Measurements from ENCODE around the gene CASP9.
"Not testable (repeated sequence)": the region's sequence is repeated elsewhere in the genome, so short reads cannot be mapped to it uniquely, and the experiment has no call there.

CASP9 gene

GRCh38 chr1:15466955-15467625 is 56.9 kb downstream of the CASP9 start:
- not testable (repeated sequence) for DNase-seq

GRCh38 chr1:15465674-15466073 is 58.3 kb downstream of the CASP9 start:
- no peak for DNase-seq

- not testable (repeated sequence) for DNase-seq
Observed at GRCh38 chr1:15463926-15464322, 60.1 kb downstream of the CASP9 start.

GRCh38 chr1:15463064-15463800 is 60.8 kb downstream of the CASP9 start:
- DNase-seq, result not testable (repeated sequence)

- no peak for DNase-seq
Observed at GRCh38 chr1:15460708-15461095, 63.3 kb downstream of the CASP9 start.

- DNase-seq, result no peak
Observed at GRCh38 chr1:15459771-15460707, 64.0 kb downstream of the CASP9 start.

GRCh38 chr1:15458388-15458787 is 65.6 kb downstream of the CASP9 start:
- DNase-seq, result not testable (repeated sequence)

- no peak for DNase-seq
Observed at GRCh38 chr1:15457585-15457984, 66.4 kb downstream of the CASP9 start.

- DNase-seq, result no peak
Observed at GRCh38 chr1:15456313-15456954, 67.6 kb downstream of the CASP9 start, which contains the start of gene CELA2A. Gene CELA2A (plus strand): TSS chr1:15456732. CDS start chr1:15456754, 22 bp downstream.

GRCh38 chr1:15455522-15455921 is 68.5 kb downstream of the CASP9 start:
- DNase-seq, result no peak

GRCh38 chr1:15454256-15454655 is 69.8 kb downstream of the CASP9 start:
- no peak for DNase-seq

- DNase-seq, result no peak
Observed at GRCh38 chr1:15453734-15454133, 70.3 kb downstream of the CASP9 start.

- no peak for DNase-seq
Observed at GRCh38 chr1:15452866-15453571, 71.0 kb downstream of the CASP9 start.

- DNase-seq, result no peak
Observed at GRCh38 chr1:15452216-15452615, 71.8 kb downstream of the CASP9 start.

GRCh38 chr1:15451014-15451722 is 72.8 kb downstream of the CASP9 start:
- no peak for DNase-seq

- DNase-seq, result no peak
Observed at GRCh38 chr1:15449567-15449966, 74.4 kb downstream of the CASP9 start.

- no peak for DNase-seq
Observed at GRCh38 chr1:15448877-15449462, 75.0 kb downstream of the CASP9 start.

GRCh38 chr1:15446212-15446611 is 77.8 kb downstream of the CASP9 start:
- DNase-seq, result no peak

GRCh38 chr1:15445390-15446122 is 78.5 kb downstream of the CASP9 start:
- no peak for DNase-seq

All from SHP77 treated with DMSO at 0.1 percent for 48 hours (cell line).